ENCODE data around the gene AP5Z1.

Gene AP5Z1

DNA sequence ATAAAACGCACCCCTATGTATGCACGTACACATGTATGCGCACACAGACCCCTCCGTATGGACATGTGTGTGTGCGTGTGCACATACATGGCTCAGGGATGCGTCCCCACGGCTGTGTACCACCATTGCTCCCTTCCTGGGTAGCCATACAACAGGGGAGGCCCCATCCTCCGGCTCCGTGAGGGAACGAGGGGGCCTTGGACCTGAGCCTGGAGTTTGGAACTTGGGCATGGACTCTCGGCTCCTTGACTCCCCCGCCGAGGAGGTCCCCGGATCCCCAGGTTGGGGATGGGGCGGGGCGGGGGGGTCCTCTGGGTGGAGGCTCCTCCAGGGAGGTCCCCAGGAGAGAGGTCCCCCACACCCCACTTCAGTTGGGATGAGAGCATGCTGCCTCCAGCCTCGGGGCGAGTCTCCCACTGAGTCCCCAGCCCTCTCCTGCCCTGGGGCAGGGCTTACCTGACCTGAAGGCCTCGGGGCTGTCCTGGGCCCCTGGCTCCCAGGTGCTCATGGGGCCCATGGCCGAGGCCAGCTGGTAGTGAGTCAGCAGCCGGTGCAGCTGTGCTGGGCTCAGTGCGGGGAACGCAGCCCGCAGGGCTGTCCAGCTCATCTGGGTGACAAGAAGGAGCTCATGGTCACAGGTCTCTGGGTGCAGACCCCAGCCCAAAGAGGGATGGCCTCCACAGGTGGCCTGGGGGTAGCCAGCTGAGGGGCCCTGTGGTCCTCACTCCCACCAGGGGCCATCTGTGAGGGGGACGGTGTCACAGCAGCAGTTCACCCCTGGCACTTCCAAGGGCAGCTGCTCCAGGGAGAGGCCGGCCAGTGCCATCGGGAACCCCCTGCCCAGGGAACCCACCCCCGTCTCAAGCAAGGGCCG, 29.9 kb downstream of the AP5Z1 start:
- DNase-seq, result no peak

DNA sequence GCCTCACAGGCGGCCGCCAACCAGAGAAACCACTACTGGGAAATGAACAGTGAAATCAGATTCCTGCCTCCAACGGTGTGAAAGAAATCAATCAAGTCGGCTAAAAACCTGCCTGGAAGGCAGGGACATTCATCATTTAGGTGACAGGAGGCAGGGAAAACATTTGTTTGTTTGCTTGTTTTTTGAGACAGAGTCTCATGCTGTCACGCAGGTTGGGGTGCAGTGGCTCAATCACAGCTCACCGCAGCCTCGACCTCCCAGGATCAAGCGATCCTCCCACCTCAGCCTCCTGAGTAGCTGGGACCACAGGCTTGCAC, 30.5 kb downstream of the AP5Z1 start:
- DNase-seq, result no peak

DNA sequence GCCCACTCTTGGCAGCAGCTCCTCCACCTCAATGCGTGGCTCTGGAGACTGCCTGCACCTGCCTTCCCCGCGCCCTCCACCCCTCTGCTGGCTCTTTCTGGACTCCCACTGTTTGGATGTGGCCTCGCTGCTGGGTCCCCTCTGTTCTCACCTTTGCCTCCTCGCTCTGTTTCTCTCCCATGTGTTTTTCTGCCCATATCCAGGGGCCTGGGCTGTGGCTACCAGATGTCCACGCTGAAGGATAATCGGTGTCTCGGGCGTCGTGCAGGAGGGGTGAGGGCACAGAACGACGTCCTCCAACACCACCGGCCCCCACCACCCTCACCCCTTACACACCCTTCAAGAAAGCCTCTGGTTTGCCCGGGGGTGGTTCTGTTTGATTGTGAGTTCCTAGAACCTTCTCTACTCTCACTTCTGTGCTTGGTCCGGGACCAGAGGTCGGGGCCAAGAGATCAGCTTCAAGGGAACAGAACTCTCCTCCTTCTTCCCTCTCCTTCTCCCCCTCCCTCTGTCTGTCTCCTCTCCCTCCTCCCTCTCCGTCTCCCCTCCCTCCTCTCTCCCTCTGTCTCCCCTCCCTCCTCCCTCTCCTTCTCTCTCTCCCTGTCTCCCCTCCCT, 31.7 kb downstream of the AP5Z1 start:
- DNase-seq, result no peak

DNA sequence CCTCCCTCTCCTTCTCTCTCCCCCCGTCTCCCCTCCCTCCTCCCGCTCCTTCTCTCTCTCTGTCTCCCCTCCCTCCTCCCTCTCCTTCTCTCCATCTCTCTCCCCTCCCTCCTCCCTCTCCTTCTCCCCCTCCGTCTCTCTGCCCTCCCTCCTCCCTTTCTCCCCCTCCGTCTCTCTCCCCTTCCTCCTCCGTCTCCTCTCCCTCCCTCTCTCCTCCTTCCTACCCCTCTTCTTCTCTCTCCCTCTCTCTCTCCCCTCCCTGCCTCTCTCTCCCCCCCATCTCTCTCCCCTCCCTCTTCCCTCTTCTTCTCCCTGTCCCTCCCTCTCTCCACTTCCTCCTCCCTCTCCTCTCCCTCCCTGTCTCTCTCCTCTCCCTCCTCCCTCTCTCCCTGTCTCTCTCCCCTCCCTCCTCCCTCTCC, 32.2 kb downstream of the AP5Z1 start:
- no peak for DNase-seq

DNA sequence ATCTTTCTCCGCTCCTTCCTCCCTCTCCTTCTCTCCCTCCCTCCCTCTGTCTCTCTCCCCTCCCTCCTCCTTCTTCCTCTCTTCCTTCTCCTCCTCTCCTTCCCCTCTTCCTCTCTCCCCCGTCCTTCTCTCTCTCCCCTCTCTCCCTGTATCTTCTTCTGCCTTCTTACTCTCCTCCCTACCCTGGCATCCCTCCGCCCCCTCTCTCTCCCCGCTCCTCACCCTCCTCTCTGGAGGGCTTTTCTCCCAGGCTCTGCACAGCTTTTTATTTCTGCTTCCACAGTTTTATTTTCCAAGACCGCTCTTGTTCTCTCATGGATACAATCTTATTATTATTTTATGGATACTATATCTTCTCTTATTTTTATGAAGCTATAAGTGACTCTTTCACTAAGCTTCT, 32.6 kb downstream of the AP5Z1 start:
- DNase-seq, result no peak

DNA sequence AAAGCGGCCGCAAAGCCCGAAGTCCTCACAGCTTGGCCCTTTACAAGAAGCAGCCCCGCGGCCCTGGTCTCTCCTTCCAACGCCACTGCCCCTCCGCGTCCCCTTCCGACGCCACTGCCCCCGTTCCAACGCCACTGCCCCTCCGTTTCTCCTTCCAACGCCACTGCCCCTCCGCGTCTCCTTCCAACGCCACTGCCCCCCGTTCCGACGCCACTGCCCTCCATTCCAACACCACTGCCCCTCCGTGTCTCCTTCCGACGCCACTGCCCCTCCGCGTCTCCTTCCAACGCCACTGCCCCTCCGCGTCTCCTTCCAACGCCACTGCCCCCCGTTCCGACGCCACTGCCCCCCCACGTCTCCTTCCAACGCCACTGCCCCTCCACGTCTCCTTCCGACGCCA, 33.1 kb downstream of the AP5Z1 start:
- DNase-seq, result no peak

DNA sequence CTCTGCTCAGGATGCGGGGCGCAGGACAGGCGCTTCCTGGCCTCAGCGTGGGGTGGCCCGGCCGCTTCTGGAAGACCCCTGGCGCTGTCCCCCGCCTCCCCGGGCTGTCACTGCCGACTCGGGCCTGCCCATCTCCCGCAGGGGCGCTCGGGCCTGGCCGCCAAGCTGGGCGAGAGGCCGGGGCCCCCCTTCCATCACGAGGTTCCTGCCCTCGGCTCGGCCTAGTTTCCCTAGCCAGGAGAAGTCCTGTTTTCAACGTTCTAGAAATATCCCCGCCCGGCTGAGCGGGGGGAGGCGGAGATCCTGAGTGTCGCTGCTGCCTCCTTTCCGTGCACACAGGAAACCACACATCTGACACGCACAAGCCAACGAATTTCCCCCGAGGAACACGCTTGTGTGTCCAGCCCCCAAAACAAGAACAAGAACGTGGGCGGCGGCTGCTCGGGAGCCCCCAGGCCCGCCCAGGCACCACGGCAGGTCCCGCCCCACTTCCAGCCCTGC, 33.7 kb downstream of the AP5Z1 start:
- no peak for DNase-seq

DNA sequence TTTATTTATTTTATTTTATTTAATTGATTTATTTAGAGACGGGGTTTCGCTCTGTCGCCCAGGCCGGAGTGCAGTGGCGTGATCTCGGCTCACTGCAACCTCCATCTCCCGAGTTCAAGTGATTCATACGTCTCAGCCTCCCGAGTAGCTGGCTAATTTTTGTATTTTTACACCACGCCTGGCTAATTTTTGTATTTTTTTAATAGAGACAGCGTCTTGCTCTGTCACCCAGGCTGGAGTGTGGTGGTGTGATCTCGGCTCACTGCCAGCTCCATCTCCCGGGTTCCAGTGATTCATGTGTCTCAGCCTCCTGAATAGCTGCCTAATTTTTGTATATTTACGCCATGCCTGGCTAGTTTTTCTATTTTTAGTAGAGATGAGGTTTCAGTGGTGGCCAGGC, 34.2 kb downstream of the AP5Z1 start:
- DNase-seq, result no peak

DNA sequence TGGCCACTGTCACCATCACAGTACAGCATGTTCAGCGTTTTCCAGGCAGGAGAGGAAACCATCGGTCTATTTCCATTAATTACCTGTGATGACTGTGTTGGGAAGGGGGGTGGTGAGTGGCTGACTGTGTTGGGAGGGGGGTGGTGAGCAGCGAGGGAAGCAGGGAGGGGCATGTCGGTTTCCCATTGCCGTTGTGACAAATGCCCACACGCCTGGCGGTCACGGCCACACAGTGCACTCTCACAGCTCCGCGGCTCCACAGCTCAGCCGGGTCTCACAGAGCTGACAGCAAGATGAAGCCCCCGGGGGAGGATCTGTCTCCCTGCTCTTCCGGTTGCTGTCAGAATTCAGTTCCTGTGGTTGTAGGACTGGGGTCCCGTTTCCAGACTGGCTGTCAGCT, 39.0 kb downstream of the AP5Z1 start:
- DNase-seq, result no peak

DNA sequence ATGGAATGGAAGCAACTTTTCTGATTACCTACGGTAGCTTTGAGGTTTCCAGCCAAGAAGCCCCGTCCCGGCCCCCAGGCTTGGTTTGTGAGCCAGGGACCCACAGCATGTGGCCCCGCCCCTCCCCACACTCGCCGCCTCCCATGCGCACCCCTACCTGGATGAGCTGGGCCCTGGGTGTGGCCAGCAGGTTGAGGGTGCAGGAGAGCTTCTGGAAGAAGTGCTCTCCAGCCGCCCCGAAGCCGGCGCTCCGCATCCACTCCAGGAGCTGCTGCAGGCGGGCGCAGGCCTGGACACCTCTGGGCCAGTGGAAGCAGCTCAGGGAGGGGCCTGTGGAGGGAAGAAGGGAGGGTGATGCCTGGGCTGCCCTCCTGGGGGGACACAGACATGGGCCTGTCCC, 39.7 kb downstream of the AP5Z1 start:
- DNase-seq, result no peak

DNA sequence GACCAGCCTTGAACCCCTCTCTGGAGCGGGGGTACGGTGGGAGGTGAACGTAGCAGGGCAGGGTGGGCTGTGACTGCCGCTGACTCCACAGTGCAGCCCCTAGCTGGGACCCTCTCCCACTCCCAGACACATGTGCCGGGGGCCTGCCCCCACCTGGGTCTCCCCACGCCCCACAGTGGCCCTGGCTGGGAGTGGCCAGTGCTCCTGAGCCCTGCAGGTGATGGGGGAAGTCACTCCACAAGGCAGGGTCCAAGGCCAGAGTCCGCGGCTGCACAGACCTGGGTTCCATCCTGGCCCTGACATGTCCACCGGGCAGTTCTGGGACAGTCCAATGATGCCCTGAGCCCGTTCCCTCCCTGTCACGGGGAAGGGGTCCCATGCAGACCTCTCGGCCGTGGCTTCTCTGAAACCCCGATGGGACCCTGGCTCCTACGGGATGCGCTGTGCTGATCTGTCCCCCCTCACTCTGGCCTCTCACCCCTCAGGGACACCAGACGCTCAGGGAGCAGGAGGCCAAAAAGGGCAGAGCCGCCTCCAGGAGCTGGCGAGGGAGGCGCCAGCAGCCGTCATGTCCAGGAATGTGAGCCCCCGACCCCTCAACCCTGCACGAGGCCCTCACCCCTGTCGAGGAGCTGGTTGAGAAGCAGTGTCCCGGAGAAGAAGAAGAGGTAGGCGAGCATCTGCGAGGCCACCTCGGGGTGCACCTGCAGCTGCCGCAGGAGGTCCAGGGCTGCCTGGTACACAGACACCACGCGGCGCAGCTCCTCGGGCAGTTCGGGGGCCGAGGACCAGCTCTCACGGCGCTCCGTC, 40.4 kb downstream of the AP5Z1 start:
- DNase-seq, result no peak

DNA sequence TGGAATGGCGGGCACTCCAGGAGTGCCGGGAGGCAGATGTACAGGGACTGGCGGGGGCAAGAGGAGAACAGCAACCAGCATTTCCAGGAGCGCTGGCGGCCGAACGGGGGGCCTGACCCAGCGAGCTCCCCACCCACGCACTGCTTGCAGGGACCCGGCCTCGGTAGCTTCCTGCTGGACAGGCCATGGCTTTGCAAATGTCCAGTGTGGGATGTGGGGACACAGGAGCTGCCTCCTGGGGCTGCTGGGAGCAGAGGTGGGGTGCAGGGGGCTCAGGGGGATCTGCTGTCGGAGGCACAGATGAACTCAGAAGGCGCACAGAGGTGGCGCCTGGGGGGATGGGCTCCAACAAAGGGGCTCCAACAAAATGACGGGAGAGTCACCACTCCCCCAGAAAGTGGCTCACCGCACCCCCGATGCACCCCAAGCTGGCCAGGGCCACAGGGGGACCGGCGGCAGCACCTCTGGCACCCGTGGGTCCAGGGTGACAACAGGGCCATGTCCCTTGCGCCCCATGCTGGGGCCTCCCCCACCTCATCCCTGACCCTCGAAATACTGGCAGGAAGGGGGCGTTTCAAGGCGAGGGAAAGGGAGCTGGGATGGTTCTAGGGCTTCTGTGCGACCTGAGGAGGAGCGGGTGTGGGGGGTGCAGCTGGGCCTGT, 41.1 kb downstream of the AP5Z1 start:
- no peak for DNase-seq

DNA sequence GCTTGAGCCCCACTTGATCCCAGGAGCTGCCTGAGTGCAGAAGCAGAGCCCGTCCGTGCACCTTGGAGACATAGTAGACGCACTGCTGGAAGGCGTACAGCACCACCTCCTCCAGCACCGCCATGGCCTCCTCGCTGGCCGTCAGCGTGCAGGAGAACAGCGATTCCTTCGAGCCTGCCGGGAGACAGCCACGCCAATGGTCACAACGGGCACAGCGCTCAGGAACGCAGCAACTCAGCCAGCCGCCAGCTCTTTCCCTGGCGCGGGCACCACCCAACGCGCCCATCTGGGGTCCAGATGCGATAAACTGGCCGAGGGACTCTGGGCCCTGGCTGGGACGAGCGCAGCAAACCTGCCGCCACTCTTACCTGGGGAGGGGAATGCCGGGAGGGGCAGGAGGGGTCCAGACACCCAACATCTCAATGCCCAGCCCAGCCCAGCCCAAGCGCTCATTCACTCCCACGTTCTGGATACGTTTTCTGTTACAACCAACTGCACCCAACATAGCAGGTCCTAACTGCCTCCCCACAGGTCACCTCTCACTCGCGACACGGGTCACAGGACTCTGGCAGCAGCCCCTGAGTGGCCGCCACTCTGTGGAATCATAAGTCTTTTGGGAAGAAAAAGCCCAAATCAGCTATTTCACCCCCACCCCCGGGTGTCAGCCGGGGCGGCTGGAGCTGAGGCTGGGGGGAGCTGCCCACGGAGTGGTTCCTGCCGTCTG, 41.9 kb downstream of the AP5Z1 start:
- DNase-seq, result no peak

DNA sequence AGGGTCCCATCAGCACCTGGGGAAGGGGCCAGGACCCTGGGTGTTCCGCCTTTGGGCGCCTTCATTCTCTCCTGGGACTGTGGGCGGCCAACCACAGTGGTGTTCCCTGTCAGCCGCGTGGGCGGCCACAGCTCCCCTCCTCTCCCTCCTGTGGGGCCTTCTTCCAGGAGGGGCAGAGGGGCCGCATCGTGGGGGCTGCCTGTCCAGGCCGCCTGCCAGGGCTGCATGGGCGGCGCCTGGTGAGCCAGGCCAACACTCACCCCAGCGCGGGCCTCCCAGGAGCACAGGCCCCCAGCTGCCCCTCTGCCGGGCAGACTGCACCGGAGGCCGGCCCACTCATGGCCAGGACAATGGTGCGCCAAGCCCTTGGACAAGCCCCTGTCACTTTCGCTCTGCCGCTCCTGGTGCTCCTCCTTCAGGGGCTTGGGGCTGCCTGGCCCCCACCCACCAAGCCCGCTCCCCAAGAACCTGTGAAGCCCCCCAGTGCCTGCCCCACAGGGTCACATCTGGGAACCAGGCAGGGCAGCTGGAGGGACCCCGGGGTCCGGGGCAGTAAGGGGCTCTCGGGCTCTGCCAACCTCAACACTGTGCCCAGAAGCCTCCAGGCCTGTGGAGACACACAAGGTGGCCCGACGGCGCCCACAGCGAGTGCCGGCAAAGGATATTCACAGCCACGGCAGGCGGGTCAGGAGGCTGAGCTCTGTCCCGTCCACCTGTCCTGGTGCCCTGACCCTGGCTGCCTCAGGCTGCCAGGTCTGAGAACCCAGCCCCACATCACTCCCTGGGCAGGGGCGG, 42.8 kb downstream of the AP5Z1 start:
- no peak for DNase-seq

DNA sequence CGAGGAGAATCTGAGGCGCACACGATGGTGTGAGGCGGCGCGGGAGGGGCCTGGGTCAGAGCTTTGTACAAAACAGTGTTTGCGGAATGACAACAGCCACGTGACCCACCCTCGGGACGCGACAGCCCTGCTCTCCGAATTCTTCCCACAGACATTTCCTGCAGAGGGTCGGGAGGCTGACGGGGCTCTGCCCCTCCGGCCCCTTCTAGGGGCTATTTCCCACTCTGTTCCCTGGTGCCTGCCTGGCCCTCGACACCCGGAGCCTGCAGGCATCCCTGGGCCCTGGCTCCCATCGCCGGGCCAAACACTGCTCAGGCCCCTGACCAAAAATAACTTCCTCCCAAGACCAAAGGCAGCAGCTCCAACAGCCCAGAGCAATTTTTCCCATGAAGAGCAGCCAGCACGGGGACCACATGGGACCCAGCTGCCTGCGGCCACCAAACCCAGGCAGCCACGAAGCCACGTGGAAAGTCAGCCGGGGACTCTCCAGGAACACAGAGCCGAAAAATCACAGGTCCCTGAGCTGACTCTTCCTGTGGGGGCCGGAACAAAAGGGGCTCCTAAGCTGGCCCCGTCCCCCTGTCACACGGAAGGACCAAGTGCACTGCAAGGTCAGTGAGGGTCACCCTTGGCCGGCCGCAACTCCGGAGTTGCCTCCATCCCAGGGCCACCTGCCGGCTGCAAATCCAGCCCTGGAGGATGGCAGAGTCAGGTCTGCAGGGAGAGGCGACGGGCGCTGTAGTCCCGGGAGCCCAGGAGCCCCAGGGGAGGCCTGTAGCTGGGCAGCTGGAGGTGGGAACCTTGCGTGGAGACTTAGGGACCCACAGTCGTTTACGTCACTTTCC, 44.4 kb downstream of the AP5Z1 start:
- DNase-seq, result no peak

DNA sequence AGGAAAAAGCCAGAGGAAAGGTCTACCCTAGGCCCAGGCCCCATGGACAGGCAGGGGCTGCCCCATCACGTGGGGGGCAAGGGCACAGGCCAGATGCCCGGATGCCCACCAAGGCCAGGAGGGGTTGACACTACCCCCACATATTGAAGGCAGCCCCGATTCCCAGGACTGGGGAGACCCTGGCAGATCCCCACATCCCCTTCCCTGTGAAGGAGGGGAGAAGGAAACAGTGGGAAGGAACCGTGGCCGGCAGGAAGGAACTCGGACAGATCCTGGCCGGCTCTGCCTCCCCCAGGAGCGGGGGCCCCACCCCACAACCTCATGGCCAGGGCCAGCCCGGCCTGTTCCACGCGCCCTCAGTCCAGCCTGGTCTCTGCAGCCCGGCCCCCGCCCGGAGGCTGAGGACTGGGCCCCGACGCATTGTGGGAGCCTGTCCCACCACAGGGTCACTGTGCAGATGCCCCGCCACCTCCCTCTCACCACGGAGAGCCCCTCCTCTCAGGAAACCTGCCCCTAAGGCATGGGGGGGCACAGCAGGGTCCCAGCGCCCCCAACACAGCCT, 45.1 kb downstream of the AP5Z1 start:
- no peak for DNase-seq

DNA sequence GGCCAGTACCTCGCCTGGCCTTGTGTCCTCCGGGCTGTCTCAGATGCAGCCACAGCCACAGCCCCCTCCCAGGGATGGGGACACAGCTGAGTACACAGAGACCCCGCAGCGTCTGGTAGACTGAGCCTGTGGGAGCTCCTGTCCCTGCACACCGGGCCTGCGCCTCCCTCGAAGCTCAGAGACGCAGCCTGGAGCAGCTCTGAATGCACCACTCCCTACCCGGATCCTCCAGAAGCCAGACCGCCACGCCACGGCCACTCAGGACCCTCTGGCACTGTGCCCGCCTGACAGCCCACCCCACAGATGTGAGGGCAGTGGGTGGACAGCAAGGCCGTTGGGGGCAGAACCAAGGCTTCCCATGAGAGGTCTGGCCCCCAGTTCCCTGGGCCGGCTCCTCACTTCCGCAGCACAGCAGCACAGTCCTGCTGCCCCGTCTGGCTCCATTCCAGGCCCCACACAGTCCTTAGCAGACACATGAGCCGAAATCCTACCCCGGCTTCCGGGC, 45.6 kb downstream of the AP5Z1 start:
- no peak for DNase-seq

DNA sequence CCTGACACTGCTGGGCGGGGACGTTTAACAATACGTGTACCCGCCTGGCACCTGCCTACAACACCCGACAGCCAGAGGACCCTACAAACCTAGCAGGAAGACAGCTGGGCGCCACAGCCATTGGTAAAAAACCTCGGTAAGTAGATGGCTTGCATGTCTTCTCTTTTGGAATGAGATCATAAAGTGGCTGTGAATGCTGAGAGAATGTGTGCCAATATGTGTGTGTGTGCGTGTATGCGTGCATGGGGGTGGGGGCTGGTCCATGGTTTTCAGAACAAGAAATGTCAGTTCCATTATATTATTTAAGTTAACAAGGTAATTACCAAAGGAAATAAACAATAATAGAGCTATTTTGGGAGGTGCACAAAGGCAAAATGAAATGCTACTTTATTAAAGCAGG, 47.3 kb downstream of the AP5Z1 start:
- no peak for DNase-seq

DNA sequence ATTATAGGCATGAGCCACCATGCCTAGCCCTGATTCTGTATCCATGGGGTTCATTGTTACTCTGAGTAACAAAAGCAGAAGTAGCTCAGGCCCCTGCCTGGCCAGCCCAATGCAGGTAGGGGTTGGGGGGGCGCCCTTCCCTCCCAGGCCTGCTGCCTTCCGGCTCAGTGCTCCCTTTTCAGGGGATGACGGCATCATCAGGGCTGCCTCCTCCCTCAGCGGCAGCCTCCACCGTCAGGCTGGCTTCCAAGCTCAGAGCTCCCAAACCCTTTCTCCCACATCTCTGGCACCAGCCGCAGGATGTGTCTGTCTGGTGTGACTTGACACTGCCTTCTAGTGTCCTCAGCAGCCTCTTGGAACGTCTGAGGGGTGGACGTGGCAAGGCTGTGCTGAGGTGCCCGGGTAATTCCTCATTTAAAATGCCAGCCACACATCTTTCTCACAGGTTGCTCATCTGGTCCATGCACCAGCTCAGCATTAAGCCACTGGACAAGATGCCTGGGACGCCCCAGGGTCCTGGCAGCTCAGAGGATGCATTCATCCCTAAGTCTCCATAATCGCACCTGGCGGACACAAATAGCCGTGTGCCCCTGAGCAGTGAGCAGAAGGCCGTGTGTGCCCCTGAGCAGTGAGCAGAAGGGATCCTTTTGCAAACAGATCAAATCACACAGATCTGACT, 48.2 kb downstream of the AP5Z1 start:
- no peak for DNase-seq
